ENCODE results near the gene CLASP1. TPM values are rescaled to one million over a fixed set of nuclear protein-coding genes. Genes with fewer than 3 reads are reported as not detected.

CLASP1 gene
- total RNA-seq, 2 experiments from 2014 or later, result 58.0 to 58.5 TPM

DNA sequence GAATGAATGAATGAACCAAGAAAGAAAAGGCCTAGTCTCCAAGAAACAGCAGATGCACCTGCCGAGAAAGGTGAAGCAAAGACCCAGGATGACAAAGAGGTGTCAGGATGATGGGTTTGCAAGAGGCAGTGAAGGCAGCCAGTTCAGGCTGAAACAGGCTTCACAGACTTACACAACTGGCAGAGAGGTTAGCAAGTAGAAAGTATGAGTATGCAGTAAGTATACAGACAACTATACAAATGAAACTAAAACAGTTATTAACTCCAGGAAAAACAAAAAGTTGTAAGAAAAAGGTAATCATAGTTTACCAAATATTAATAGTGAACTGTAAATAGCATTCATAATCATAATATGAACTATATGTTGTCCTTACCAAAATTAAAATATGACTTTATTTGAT is 138.4 kb downstream of the CLASP1 start:
- H3K36me3 ChIP-seq (ENCODE audit: insufficient read depth, low read length), result peaks cover 36% of the 10 kb centered on the region
- peaks cover 5 to 6% of the 10 kb centered on the region in 2 experiments for H3K9me3 ChIP-seq (ENCODE audit: control insufficient read depth in 1 of 2, insufficient read depth in 1 of 2, low read length in 2 of 2)
- H3K27ac ChIP-seq (ENCODE audit: low read depth in 1 of 2, low read length in 2 of 2), result no peak overlapping the region
- no peaks in the 10 kb centered on the region for H3K27me3 ChIP-seq (ENCODE audit: control insufficient read depth in 1 of 2, insufficient read depth in 2 of 2, low read length in 2 of 2)
- Mint-ChIP-seq H3K36me3 (ENCODE audit: low read depth) (peaks cover 97% of the 10 kb centered on the region), H3K4me3 (no peak overlapping the region), H3K27me3 (no peaks in the 10 kb centered on the region), H3K9me3 (no peaks in the 10 kb centered on the region), H3K27ac (no peak overlapping the region), H3K4me1 (ENCODE audit: low read depth) (peaks cover 19% of the 10 kb centered on the region)
- DNase-seq (no peak), ATAC-seq (ENCODE audit: poor library complexity) (no peak)
- TF ChIP-seq, protein P1, sequence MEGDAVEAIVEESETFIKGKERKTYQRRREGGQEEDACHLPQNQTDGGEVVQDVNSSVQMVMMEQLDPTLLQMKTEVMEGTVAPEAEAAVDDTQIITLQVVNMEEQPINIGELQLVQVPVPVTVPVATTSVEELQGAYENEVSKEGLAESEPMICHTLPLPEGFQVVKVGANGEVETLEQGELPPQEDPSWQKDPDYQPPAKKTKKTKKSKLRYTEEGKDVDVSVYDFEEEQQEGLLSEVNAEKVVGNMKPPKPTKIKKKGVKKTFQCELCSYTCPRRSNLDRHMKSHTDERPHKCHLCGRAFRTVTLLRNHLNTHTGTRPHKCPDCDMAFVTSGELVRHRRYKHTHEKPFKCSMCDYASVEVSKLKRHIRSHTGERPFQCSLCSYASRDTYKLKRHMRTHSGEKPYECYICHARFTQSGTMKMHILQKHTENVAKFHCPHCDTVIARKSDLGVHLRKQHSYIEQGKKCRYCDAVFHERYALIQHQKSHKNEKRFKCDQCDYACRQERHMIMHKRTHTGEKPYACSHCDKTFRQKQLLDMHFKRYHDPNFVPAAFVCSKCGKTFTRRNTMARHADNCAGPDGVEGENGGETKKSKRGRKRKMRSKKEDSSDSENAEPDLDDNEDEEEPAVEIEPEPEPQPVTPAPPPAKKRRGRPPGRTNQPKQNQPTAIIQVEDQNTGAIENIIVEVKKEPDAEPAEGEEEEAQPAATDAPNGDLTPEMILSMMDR (IDR thresholded peaks at IDR 0.05), result no peak
- ChIA-PET CTCF (no interaction called here), POLR2A (no interaction called here)
- H3K4me3 ChIP-seq (ENCODE audit: low read length), result no peak overlapping the region
- no peaks in the 10 kb centered on the region for H3K4me1 ChIP-seq (ENCODE audit: insufficient read depth, low read length)
- intact Hi-C loops (cut with DNase I, micrococcal nuclease), result no loop called here

DNA sequence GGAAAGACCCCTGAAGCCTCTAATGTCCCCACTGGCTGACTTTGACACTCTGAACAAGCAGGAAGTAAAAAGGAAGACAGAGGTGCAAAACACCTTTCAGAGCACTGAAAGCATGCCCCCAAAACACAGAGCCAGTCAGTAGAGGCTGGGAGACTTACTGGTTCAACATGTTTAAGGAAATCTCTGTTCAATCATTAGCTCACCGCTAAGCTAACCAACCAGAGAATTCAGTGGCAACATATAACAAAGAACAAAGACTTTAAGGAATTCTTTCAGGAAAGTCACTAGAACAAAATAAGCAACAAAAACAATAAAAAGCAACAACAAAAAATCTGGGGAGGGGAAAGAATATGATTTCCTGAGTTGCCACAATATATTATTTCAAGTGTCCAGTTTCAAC is 142.6 kb downstream of the CLASP1 start:
- peaks cover 29% of the 10 kb centered on the region for H3K4me1 Mint-ChIP-seq (ENCODE audit: low read depth)
- TF ChIP-seq, protein P1 (IDR thresholded peaks at IDR 0.05), result no peak
- CTCF ChIA-PET, result no interaction called here
- DNase-seq, result no peak
- Histone ChIP-seq H3K36me3 (ENCODE audit: insufficient read depth, low read length) (peaks cover 25% of the 10 kb centered on the region), H3K9me3 (ENCODE audit: control insufficient read depth in 1 of 2, insufficient read depth in 1 of 2, low read length in 2 of 2) (peaks cover 5 to 6% of the 10 kb centered on the region in 2 experiments), H3K4me1 (ENCODE audit: insufficient read depth, low read length) (no peaks in the 10 kb centered on the region), H3K4me3 (ENCODE audit: low read length) (no peak overlapping the region), H3K27me3 (ENCODE audit: control insufficient read depth in 1 of 2, insufficient read depth in 2 of 2, low read length in 2 of 2) (no peaks in the 10 kb centered on the region), H3K27ac (ENCODE audit: low read depth in 1 of 2, low read length in 2 of 2) (no peak overlapping the region)
- peaks cover 91% of the 10 kb centered on the region for H3K36me3 Mint-ChIP-seq (ENCODE audit: low read depth)
- no peak overlapping the region for H3K27ac Mint-ChIP-seq
- no peaks in the 10 kb centered on the region for H3K9me3 Mint-ChIP-seq
- no peak for ATAC-seq (ENCODE audit: poor library complexity)
- POLR2A ChIA-PET, result no interaction called here
- no peak overlapping the region for H3K4me3 Mint-ChIP-seq
- intact Hi-C loops (cut with DNase I, micrococcal nuclease), result no loop called here
- H3K27me3 Mint-ChIP-seq, result no peaks in the 10 kb centered on the region

DNA sequence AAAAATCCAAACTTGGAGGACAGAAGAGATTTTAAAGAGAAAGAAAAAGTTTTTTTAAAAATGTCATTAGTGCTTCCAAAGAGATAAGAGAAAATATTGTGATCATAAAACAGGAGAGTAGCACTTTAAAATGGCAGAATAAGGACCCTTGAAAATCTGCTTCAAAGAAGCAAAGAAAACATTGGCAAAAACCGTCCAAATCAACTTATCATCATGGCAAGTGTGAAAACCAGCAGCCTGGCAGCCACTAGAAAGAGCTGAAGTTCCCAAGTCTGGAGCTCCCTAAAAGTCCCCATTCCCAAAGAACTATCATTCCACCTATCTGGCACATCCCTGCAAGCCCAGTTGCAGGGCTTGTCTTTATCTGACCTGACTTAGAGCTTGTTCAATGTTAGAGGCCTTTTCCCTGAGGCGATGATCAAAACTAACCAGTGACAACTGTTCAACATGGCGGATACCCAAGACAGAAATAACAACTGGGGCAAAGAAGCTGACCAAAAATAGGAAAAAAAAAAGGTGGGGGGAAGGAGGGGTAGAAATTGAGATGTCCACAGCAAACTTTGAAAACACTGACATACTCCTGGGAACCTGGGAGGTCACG is 143.2 kb downstream of the CLASP1 start:
- Mint-ChIP-seq H3K27ac (no peak overlapping the region), H3K27me3 (no peaks in the 10 kb centered on the region), H3K9me3 (no peaks in the 10 kb centered on the region), H3K4me3 (no peak overlapping the region), H3K36me3 (ENCODE audit: low read depth) (peaks cover 91% of the 10 kb centered on the region), H3K4me1 (ENCODE audit: low read depth) (peaks cover 30% of the 10 kb centered on the region)
- TF ChIP-seq, protein P1 (IDR thresholded peaks at IDR 0.05), result no peak
- Histone ChIP-seq H3K4me1 (ENCODE audit: insufficient read depth, low read length) (no peaks in the 10 kb centered on the region), H3K9me3 (ENCODE audit: control insufficient read depth in 1 of 2, insufficient read depth in 1 of 2, low read length in 2 of 2) (peaks cover 5 to 6% of the 10 kb centered on the region in 2 experiments), H3K4me3 (ENCODE audit: low read length) (no peak overlapping the region), H3K27ac (ENCODE audit: low read depth in 1 of 2, low read length in 2 of 2) (no peak overlapping the region), H3K27me3 (ENCODE audit: control insufficient read depth in 1 of 2, insufficient read depth in 2 of 2, low read length in 2 of 2) (no peaks in the 10 kb centered on the region), H3K36me3 (ENCODE audit: insufficient read depth, low read length) (peaks cover 31% of the 10 kb centered on the region)
- DNase-seq, result no peak
- intact Hi-C loops (cut with DNase I, micrococcal nuclease), result no loop called here
- ChIA-PET POLR2A (no interaction called here), CTCF (no interaction called here)
- no peak for ATAC-seq (ENCODE audit: poor library complexity)

Measured in CD4-positive, alpha-beta T cell (primary cell).